NCI-H146 treated with DMSO at 0.1 percent for 48 hours (cell line): Measurements from ENCODE around the gene BRINP2.

Experiments used
- DNase-seq: peaks from one replicate; lab custom pipeline; 2025; ENCODE audit not compliant: unreplicated experiment; lab: John Stamatoyannopoulos, UW

Gene BRINP2, protein sequence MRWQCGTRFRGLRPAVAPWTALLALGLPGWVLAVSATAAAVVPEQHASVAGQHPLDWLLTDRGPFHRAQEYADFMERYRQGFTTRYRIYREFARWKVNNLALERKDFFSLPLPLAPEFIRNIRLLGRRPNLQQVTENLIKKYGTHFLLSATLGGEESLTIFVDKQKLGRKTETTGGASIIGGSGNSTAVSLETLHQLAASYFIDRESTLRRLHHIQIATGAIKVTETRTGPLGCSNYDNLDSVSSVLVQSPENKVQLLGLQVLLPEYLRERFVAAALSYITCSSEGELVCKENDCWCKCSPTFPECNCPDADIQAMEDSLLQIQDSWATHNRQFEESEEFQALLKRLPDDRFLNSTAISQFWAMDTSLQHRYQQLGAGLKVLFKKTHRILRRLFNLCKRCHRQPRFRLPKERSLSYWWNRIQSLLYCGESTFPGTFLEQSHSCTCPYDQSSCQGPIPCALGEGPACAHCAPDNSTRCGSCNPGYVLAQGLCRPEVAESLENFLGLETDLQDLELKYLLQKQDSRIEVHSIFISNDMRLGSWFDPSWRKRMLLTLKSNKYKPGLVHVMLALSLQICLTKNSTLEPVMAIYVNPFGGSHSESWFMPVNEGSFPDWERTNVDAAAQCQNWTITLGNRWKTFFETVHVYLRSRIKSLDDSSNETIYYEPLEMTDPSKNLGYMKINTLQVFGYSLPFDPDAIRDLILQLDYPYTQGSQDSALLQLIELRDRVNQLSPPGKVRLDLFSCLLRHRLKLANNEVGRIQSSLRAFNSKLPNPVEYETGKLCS

DNA sequence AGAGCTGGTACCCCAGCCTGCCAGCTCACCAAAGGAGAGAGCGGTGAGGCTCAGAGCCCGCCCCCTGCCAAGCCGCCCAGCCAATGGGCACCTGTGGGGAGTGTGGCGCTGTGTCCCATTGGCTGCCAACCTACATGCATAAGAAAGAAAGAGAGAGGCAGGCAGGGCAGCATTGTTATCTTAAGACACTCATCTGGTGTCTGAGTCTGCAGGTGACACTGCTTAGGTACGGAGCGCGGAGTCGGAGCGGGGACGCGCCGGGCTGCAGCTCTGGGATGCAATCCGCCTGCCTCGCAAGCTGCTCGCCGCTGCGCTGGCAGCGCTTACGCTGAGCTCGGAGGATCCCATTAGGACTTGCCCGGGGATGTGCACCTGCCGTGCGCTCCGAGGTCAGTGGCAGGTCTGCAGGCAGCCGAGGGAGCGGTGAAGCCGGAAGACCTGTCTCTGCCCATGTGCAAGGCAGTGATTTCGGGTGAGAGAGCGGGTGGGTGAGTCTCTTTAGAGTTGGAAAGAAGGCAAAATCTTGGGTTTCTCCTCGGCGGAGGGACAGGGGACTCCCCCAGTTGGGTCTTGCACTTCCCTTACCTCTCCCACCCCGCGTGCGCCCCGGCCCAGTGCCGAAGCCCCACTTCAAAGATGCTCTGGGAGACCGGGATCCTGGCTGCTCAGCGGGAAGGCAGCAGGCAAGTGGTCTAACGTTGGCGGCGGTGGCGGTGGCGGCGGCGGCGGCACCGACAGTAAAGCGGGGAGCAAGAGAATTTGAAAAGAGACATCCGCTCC, at the start of gene BRINP2:
Gene BRINP2 (plus strand): TSS at position 203 of the 780 bp plus-strand sequence. CDS start 58,919 bp downstream, outside the sequence.
- no peak for DNase-seq

- no peak for DNase-seq
Observed at GRCh38 chr1:177122461-177123251, 48.1 kb upstream of the BRINP2 start.

DNA sequence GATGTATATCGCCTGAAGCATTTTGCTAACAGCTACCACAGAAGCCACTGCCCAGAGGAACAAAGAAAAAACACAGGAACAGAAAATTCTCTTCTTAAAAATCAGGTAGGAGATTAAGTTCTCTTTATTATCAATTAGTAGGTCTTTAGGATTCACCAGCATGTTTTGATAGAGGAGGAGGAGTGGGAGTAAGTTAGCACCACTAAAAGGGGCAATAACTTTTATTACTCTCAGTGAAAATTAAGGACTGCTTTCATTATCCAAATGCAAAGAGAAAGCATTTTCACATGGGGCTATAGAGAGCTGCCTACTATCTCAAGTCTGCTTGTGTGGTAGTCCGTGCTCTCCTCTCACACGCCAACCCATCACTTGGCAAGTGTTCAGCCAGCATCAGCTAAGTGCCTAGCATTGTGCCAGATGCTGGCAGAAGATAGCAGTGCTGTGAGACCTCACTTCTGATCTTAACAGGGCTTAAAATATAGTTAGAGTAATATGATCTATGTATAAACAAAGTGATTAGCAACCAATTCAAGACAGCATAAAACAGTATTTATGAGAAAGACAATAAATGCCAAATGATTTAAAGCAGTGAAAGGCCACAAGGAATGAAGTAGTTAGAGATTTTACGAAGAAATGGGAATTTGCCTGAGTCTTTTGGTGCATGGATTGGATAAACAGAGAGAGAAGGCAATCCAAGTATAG, 46.0 kb upstream of the BRINP2 start:
- no peak for DNase-seq

- no peak for DNase-seq
Observed at GRCh38 chr1:177126267-177126666, 44.5 kb upstream of the BRINP2 start.

GRCh38 chr1:177128665-177129281, 42.0 kb upstream of the BRINP2 start:
- no peak for DNase-seq

- no peak for DNase-seq
Observed at GRCh38 chr1:177130451-177130945, 40.3 kb upstream of the BRINP2 start.

- no peak for DNase-seq
Observed at GRCh38 chr1:177131723-177132122, 39.0 kb upstream of the BRINP2 start.

DNA sequence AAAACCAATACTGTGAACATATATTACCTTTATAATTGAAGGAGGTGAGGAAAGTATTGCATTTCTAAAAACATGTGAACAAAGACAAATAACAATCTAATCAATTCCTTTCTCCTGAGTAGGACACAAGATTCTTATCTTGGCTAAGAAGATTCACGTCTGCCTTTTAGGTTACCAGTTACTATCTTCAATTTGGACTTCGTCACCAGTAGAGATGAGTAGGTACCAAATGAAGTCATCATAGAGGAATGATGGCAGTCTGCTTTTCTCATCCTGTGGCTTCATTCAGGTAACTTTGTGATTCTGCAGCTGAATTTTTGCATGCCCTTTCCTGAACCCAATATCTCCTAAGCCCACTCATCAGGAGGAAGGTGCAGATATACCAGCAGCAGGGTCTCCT, 38.6 kb upstream of the BRINP2 start:
- DNase-seq = no peak

DNA sequence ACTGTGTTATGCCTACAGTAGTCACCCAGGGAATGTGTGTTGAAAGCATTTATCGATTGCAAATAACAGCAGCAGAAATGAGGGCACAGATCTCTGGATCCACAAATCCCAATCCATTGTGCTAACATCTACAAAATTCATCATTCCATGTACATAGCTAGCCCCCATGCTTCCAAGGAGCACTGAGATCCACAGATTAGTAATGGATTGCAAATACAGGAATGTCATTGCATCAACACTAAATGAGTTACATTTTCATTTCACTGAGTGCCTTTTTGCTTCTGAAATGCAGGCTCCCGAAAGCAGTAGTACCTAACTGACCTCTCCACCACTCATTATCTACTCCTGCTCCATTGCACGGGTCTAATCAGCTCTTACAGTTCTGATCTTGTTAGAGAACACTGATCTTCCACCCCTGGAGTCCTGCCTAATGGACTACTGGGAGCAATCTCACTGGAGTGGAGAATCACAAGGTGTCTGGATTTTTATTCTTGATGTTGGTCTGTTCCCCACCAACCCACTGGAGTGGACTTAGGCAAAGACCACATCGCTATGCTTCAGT, 36.7 kb upstream of the BRINP2 start:
- no peak for DNase-seq

GRCh38 chr1:177135250-177135649, 35.5 kb upstream of the BRINP2 start:
- DNase-seq = no peak

GRCh38 chr1:177137814-177138213, 32.9 kb upstream of the BRINP2 start:
- no peak for DNase-seq

DNA sequence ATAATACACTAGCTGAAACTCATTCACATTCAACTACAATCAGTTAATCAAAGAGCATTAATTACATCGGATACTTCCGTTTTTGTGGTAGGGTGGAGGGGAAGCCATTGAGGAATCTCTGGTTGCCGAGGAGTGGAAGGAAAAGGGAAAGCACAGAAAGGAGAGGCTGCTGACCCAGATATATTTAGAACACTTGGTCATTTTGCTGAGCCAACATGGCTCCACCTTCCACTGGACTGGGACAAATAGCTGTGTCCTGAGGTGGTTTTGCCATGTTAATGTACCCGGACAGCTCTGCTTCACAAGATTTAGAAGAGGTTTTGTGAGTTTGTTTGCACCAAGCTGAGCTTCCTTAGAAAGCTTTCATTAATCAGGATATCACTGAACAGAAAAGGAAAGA, 32.4 kb upstream of the BRINP2 start:
- DNase-seq = no peak

DNA sequence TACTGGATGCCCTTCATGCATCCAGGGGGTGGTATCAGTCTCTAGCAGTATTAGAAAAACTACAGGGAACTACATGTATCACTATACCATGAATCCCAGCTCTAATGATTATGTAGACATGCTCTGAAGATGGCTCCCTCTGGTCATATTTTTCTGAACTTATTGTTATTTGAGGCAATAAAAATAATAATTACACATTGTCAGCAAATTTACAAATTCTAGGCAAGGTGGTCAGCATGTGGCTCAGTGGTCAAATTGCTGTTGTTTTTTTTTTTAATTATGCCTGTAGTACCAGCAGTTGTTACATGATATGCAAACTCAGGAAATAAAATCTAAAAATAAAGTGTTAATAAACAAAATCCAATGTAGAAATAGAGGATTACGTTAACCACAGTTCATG, 28.7 kb upstream of the BRINP2 start:
- DNase-seq = no peak

DNA sequence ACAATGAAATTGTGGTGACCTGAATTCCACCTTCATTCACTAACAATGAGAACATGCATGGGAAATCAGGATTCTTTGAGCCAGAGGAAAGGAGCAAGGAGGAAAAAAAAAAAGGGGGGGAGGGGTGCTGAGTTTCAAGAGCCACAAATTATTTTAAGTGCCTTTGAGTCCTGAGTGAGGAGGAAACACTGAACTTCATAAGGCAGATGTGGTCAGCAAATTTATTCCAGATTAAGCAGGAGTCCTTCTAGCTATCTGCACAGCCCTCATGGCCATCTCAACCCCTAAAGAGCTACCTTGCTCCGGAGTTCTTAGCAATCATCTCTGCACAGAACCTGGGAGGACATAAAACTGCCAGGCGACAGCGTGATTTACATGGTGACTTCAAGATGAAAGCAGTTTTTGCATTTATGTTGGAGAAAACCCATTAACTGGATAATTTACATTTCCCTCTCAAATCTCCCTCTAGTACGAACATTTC, 27.9 kb upstream of the BRINP2 start:
- no peak for DNase-seq

- DNase-seq = no peak
Observed at GRCh38 chr1:177145106-177146070, 25.4 kb upstream of the BRINP2 start.

DNA sequence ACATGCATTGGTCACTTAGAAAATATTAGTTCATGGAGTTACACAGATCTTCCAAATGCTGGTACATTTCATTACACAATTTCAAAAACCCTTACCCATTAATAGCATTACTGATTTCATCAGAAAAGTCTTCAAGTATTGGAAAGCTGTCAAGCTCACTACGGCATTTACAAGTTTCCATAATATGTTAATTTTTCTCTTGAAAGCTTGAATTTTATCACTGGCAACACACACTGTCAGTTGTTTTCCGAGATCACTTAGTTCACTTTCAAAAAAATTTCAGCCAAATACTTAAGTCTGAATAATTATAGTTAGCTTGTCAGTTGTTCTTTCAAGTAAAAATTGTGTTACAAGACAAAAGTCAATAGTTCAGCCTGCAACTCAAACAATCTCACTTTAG, 24.3 kb upstream of the BRINP2 start:
- no peak for DNase-seq

DNA sequence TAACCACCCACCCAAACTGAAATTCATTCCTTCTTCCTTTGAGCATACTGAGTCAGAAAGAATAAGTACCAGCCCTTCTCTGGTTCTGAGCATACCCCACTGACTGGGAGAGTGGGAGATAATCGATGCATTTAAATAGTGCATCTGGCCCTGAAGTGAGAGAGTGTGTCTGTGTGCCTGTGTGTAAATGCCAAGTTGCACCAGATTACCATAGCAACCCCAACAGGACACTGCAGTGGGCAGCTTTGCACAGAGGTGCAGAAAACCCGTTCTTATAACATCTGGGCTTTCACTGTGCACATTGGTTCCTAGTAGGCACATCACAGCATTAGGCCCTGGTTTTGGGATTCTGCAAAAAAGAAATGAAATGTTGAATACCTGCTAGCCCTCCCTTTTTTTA, 8.5 kb upstream of the BRINP2 start:
- DNase-seq = no peak

- no peak for DNase-seq
Observed at GRCh38 chr1:177163844-177164379, 6.8 kb upstream of the BRINP2 start.
